OCI-LY7 (cell line): ENCODE results near the gene CATSPERZ.

ENCODE experiments used
- CTCF ChIP-seq: fragments of 200-600 bp; sonication (generic); conservative IDR thresholded peaks from 2 replicates; pipeline ENCODE4 v1.5.1; 2014; ENCODE audit warnings: mild to moderate bottlenecking, antibody characterized with exemption, low read length, moderate library complexity, mixed read lengths
- EZH2phosphoT487 ChIP-seq: fragments of 200-600 bp; sonication (generic); IDR thresholded peaks from 2 replicates; pipeline ENCODE4 v1.6.1; 2018; ENCODE audit warnings: low read depth, borderline replicate concordance, mild to moderate bottlenecking, mixed run types, antibody characterized with exemption, low read length, moderate library complexity, mixed read lengths

- TF ChIP-seq CTCF, result no peak
- no peak for TF ChIP-seq EZH2phosphoT487
These were observed 48.8 kb downstream of the CATSPERZ start for GRCh38 chr11:64349025-64349387.
